Skin of body (tissue), 2 donors: ENCODE measurements around the gene UBTD1. TPM values are rescaled to one million over a fixed set of nuclear protein-coding genes. Genes with fewer than 3 reads are reported as not detected.

Experiments
- DNase-seq: peaks from one replicate; lab custom pipeline; 2025; lab: John Stamatoyannopoulos, UW
- total RNA-seq: library from RNA; depleted of rRNA; stranded (reverse); fragments of >200 nt; gene quantifications from one replicate; pipeline ENCODE4 v1.2.3, GENCODE V29; 2014

Gene UBTD1
- total RNA-seq, 1 donor from 2014 or later = 5.6 TPM

- no peak for DNase-seq
These were observed 83.4 kb downstream of the UBTD1 start for GRCh38 chr10:97582169-97582568.

- no peak for DNase-seq
These were observed 84.8 kb downstream of the UBTD1 start for GRCh38 chr10:97583476-97583875.

DNA sequence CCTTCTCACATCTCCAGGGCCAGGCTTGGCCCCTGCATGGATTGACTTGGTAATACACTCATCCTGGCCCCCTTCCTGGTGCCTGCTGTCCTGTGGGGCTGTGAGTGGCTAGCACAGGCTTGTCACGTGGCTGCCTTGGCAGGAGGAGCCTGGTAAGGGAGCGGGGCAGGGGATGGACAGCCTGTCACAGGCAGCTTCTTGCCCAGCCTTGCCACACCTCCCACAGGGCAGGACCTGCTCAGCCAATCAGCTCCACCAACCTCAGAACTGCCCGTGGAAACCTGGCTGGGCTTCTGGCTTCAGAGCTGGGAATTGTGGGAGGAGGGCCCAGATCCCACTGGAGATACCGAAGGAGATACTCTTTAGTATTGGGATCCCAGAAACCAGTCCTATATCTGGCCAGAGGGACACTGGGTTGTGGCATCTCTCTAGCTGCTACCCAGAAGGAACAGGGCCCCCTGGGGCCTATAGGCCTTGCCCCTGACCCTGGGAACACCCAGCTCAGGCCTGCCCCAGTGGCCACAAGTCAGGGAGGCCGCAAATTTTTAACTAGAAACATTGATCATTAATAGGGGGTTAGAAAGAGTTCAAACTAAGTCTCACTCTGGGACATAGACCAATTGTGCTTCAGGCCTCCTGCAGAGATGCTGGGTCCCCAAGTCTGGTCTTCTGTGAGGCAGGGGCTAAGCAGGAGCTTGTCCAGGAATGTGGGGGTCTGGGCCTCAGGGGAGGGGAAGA is 85.5 kb downstream of the UBTD1 start, which contains the start of gene HOGA1:
Gene HOGA1 (plus strand): TSS at position 330 of the 738 bp plus-strand sequence. CDS start 315 bp downstream, at position 645.
- no peak for DNase-seq

DNA sequence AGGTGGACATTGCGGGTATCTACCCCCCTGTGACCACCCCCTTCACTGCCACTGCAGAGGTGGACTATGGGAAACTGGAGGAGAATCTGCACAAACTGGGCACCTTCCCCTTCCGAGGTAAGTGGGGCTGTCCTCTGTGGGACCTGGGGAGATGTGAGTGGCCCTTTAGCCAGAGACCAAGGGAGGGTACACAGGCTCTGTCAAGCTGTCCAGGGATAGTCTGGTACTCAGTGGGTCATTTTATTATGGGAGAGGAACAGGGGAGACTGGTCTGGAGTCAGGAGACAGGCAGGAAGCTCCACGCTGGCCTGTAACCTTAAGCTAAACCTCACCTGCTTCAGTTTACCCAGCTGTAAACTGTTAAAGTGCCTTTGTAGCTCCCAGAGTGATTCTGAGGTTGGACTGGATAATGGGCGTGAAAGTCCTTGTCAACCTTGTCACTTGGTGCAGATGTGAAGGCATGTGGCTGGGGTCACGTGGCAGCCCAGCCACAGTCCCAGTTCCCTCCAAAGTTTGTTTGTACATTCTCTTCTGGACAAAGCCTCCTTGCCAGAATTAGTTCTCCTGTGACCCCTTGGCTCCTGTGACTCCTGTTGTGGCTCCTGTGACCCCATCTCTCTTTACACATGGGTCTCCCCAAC is 86.2 kb downstream of the UBTD1 start:
- DNase-seq = no peak

- DNase-seq = no peak
These were observed 86.7 kb downstream of the UBTD1 start for GRCh38 chr10:97585439-97585811.

DNA sequence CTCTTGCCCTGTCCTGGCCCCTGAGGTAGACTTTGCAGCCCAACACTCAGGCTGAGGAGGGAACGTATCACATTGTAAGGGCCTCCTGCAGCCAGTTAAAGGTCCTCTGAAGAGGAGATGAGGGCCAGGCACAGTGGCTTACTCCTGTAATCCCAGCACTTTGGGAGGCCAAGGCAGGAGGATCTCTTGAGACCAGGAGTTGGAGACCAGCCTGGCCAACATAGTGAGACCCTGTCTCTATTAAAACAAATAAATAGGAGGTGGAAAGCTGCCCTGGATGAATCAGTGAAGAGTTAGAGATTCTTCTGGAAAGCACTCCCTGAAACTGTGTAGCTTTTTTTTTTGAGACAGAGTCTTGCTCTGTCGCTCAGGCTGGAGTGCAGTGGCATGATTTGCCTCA is 88.5 kb downstream of the UBTD1 start:
- no peak for DNase-seq

DNA sequence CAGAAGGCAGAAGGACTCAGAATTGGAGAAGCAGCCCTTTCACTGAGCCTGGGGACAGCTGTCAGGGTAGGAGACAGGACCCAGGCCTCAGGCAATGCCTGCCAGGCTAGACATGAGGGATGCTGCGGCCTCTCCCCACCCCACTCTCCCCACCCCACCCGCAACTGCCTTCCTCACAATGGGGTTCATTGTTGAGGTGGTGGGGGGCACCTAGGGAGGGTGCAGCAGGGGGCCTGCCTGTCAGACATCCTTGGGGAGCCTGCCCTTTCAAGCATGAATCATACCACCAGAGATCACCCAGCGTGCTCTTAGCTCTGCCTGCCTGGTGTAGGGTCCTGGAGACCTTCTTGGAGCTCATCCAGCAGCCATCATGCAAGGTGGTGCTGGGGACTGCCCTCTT is 90.8 kb downstream of the UBTD1 start, which contains the start of gene C10orf62:
Gene C10orf62 (plus strand): TSS at position 243 of the 400 bp plus-strand sequence. CDS start 177 bp downstream, outside the sequence.
- DNase-seq = no peak

GRCh38 chr10:97590082-97590747 is 91.5 kb downstream of the UBTD1 start:
- DNase-seq = no peak

DNA sequence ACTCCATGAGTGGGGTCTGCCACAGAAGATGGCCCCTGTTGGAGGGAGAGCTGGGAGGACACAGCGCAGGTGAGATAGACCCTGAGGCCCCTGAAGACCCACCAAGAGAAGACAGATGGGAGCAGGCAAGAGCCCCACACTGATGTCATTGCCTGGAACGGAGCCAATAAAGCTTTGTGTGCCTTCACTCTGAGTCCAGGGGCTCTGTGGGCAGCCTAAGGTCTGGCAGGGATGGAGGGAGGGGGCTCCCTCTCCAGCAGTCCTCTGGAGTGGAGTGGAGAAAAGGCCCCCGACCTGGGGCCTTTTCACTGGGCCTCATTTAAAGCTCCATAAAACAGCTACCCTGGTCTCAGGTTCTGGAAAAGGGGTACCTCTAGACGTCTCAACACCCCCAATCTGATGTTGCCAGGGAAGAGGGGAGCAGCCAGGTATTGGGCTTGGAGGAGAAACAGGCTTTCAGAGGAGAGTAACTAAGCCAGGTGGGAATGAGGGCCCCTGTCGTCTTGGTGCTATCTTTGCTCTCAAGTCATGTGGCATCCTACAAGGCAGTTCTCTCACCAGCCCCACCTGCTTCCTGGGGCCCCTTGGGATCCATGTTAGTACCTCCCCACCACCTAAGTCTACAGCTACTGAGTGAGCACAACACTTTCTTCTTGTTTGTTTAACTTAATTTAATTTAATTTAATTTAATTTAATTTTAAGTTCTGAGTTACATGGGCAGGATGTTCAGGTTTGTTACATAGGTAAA is 92.2 kb downstream of the UBTD1 start:
- DNase-seq = no peak

DNA sequence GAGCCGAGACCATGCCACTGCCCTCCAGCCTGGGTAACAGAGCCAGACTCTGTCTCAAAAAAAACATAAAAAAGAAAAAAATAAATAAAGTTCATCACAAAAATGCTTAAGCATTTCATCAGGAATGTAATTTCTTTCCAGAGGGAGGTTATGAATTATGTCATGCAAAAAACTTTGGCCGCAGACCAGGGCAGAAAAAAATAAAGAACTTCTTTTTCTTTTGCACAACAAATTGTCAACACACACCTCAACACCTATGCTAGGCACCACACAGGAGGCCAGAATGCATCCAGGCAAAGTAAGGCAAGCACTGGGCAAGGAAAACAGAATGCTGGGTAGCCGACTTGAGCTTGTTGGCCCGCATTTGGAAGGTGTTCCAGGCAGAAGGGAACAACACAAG is 94.7 kb downstream of the UBTD1 start:
- DNase-seq = peak; percentile 20

- DNase-seq = peak; percentile 62
These were observed 97.7 kb downstream of the UBTD1 start for GRCh38 chr10:97596101-97597082.

- no peak for DNase-seq
These were observed 99.1 kb downstream of the UBTD1 start for GRCh38 chr10:97597778-97598177.

DNA sequence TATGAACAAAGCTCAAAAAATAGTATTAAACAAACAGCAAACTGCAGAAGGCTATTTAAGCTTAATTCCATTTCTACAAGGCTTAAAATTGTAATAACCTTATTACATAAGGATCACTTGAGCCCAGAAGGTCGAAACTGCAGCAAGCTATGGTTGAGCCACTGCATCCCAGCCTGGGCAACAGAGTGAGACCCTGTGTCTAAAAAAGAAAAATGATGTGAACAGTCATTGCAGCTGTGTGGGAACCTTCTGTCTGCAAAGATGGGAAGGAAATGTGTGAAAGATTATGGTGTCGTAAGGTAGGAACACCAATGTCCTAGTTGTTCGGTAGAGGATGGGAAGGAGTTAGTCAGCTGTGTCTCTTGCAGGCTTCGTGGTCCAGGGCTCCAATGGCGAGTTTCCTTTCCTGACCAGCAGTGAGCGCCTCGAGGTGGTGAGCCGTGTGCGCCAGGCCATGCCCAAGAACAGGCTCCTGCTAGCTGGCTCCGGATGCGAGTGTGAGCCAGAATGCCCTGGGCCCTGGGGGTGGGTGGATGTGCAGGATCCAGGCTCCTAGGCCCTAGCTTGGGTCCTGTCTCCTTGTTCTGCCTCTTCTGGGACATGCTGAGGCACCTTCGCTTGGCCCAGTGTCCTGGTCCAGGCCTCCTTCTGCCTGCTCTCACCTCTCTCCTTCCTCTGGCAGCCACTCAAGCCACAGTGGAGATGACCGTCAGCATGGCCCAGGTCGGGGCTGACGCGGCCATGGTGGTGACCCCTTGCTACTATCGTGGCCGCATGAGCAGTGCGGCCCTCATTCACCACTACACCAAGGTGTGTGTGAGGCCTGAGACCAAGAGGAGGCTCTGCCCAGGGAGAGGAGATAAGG is 99.9 kb downstream of the UBTD1 start:
- no peak for DNase-seq

- DNase-seq = no peak
These were observed 100.5 kb downstream of the UBTD1 start for GRCh38 chr10:97599272-97599619.

- DNase-seq = no peak
These were observed 101.9 kb downstream of the UBTD1 start for GRCh38 chr10:97600616-97601015.

- no peak for DNase-seq
These were observed 102.8 kb downstream of the UBTD1 start for GRCh38 chr10:97601268-97602215.

DNA sequence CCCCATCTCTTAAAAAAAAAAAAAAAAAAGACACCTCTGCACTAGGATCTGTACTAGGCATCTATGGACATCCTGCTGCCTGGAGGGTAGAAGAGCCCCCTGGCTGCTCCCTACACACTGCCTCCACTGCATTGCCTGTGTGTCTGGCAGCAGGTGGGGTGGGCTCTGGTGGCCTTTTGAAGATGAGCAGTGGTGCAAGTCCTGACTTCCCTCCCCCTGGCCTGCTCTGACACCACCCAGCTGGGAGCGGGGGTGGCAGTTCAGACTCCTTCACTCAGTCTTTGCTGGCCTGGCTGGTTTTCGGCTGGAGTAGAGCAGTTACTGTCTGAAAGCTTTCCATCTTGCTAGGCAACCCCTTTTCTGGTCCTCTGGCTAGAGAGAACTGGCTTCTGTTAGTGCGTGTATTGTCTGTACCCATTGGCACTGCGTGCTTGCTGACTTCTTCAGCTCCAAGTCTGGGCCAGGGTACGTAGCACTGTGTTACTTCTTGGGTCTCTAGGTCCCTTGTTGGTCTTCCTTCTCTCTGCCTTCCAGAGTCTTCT is 108.4 kb downstream of the UBTD1 start:
- no peak for DNase-seq

DNA sequence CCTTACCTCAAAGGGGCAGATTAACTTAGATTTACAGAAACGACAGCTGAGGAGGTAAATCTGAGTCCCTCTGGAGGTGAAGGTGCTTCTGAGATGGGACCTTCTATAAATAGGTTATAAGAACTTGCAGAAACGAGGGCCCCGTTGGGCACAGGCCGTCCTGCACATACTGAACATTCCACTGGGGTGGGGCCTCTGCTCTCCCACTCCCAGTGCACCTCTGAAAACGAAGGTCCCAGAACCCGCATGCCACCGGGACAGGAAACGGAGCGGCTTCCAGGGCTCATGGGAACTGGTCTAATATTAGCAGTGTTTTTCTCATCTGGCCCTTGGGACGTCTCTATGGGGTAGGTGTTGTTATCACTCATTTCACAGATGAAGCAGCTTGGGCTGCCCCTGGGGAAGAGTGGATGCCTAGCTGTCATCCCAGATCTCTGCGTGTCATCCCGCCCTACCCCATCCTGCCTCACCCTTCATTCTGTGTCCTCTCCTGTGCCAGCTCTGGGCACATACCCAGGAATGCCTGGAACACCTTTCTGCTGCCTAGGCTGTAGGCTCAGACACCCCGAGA is 110.4 kb downstream of the UBTD1 start:
- DNase-seq = no peak
